SK-N-SH (cell line): ENCODE measurements around the gene CALHM5. TPM values are rescaled to one million over a fixed set of nuclear protein-coding genes. Genes with fewer than 3 reads are reported as not detected.
A peak's percentile ranks its signal among the peaks of the same experiment; 100 is the strongest.

Source experiments
- CTCF ChIA-PET: fragments of 300-600, 350-600 bp; formaldehyde crosslinking; extraction: SDS; loops from one replicate; lab custom pipeline; 2021; lab: Yijun Ruan, JAX
- POLR2A ChIA-PET: fragments of 350-600 bp; sonication (Branson Sonifier 250); formaldehyde crosslinking; extraction: SDS; loops from one replicate; lab custom pipeline; 2020; ENCODE audit warnings: antibody characterized with exemption, inconsistent platforms; lab: Yijun Ruan, JAX
- DNase-seq: peaks from one replicate; pipeline ENCODE4 v3.0.0; 2012
- H2AFZ ChIP-seq: fragments of 200-600 bp; sonication (generic); 2 replicates; pipeline ENCODE4 v1.8.1; 2016; ENCODE audit warnings: antibody characterized with exemption, mild to moderate bottlenecking, low read depth
- H3F3A ChIP-seq: fragments of 200-600 bp; sonication (generic); replicated peaks from 2 replicates; pipeline ENCODE3; 2016; ENCODE audit warnings: antibody characterized with exemption, mild to moderate bottlenecking; ENCODE audit not compliant: insufficient read depth
- H3K27ac ChIP-seq, 2 experiments: fragments of 200-500 bp in 1 of 2; fragments of 200-600 bp in 1 of 2; sonication (Bioruptor generic) in 1 of 2; sonication (generic), shearing (Covaris generic) in 1 of 2; 2 replicates each; pipeline versions ENCODE4 v1.5.1 to v1.6.1; 2014 to 2016; ENCODE audit warnings: low read depth in 2 of 2, inconsistent platforms in 1 of 2, low read length in 1 of 2, mild to moderate bottlenecking in 1 of 2, mixed read lengths in 1 of 2
- H3K27me3 ChIP-seq: fragments of 200-600 bp; sonication (generic), shearing (Covaris generic); 2 replicates; pipeline ENCODE4 v1.6.1; 2016; ENCODE audit warnings: mixed run types; ENCODE audit not compliant: insufficient read depth
- H3K36me3 ChIP-seq, 2 experiments: fragments of 200-500 bp in 1 of 2; fragments of 200-600 bp in 1 of 2; sonication (Bioruptor generic) in 1 of 2; sonication (generic) in 1 of 2; replicated peaks in 1 of 2; 2 replicates each; pipeline versions ENCODE3 to v1.5.1; 2014 to 2016; ENCODE audit warnings: low read length in 1 of 2, mild to moderate bottlenecking in 1 of 2; ENCODE audit not compliant: insufficient read depth in 2 of 2, control insufficient read depth in 1 of 2
- H3K4me1 ChIP-seq, 2 experiments: fragments of 200-500 bp in 1 of 2; fragments of 200-600 bp in 1 of 2; sonication (Bioruptor generic) in 1 of 2; sonication (generic), shearing (Covaris generic) in 1 of 2; 2 replicates each; pipeline versions ENCODE4 v1.5.1 to v1.6.1; 2014 to 2016; ENCODE audit warnings: low read depth in 1 of 2, low read length in 1 of 2, mixed run types in 1 of 2; ENCODE audit not compliant: insufficient read depth in 2 of 2, control insufficient read depth in 1 of 2
- H3K4me2 ChIP-seq: fragments of 200-600 bp; sonication (generic), shearing (Covaris generic); 2 replicates; pipeline ENCODE4 v1.6.1; 2017; ENCODE audit warnings: mixed run types
- H3K4me3 ChIP-seq, 2 experiments: fragments of 200-500 bp in 1 of 2; fragments of 200-600 bp in 1 of 2; sonication (Bioruptor generic) in 1 of 2; sonication (generic), shearing (Covaris generic) in 1 of 2; 2 replicates each; pipeline versions ENCODE4 v1.5.1 to v1.8.1; 2014 to 2016; ENCODE audit warnings: low read depth in 2 of 2, inconsistent platforms in 1 of 2, low read length in 1 of 2, mild to moderate bottlenecking in 1 of 2, mixed read lengths in 1 of 2, moderate library complexity in 1 of 2
- H3K79me2 ChIP-seq: fragments of 200-600 bp; sonication (generic); 2 replicates; pipeline ENCODE4 v1.8.1; 2017; ENCODE audit warnings: mild to moderate bottlenecking; ENCODE audit not compliant: insufficient read depth
- H3K9ac ChIP-seq: fragments of 200-600 bp; sonication (generic); 2 replicates; pipeline ENCODE4 v1.6.1; 2017; ENCODE audit warnings: mixed run types
- H3K9me2 ChIP-seq: fragments of 200-600 bp; sonication (generic); 2 replicates; pipeline ENCODE4 v1.6.1; 2017; ENCODE audit warnings: mixed run types
- H3K9me3 ChIP-seq: fragments of 200-600 bp; sonication (generic); 2 replicates; pipeline ENCODE4 v1.6.1; 2017; ENCODE audit warnings: mixed run types, mild to moderate bottlenecking, moderate library complexity
- H4K20me1 ChIP-seq: fragments of 200-600 bp; sonication (generic); 2 replicates; pipeline ENCODE4 v1.6.1; 2017; ENCODE audit warnings: mild to moderate bottlenecking, mixed run types; ENCODE audit not compliant: insufficient read depth
- CTCF ChIP-seq: fragments of 200-600 bp; sonication (generic); IDR thresholded peaks from 2 replicates; pipeline ENCODE4 v1.6.1; 2017; ENCODE audit warnings: antibody characterized with exemption, mild to moderate bottlenecking, moderate library complexity
- FOSL2 ChIP-seq: IDR thresholded peaks from 2 replicates; pipeline ENCODE4 v1.4.0; 2012; ENCODE audit warnings: low read depth, mild to moderate bottlenecking, moderate library complexity, borderline replicate concordance
- FOXJ3 ChIP-seq: sonication (generic); formaldehyde crosslinking; IDR thresholded peaks from 2 replicates; pipeline ENCODE4 v1.5.1; 2020; ENCODE audit warnings: mild to moderate bottlenecking, missing genetic modification reagents
- GABPA ChIP-seq: IDR thresholded peaks from 2 replicates; pipeline ENCODE4 v1.4.0; 2012; ENCODE audit warnings: low read depth, mild to moderate bottlenecking
- NFIC ChIP-seq: IDR thresholded peaks from 2 replicates; pipeline ENCODE4 v1.4.0; 2012; ENCODE audit warnings: borderline replicate concordance
- NRF1 ChIP-seq: IDR thresholded peaks from 2 replicates; pipeline ENCODE4 v1.6.1; 2012; ENCODE audit warnings: low read depth, mild to moderate bottlenecking, low read length
- RFX5 ChIP-seq: IDR thresholded peaks from 2 replicates; pipeline ENCODE4 v1.6.1; 2012; ENCODE audit warnings: mild to moderate bottlenecking, improper control_type of control experiment, low read length
- RXRA ChIP-seq: IDR thresholded peaks from 2 replicates; pipeline ENCODE4 v1.4.0; 2012; ENCODE audit warnings: low read depth, mild to moderate bottlenecking, borderline replicate concordance
- WGBS: methylation state at CpG from one replicate; pipeline ENCODE4 v1.1.6; 2017; ENCODE audit warnings: low lambda C conversion rate; 5-methylcytosine and 5-hydroxymethylcytosine counted together
- polyA plus RNA-seq, 3 experiments: library from polyadenylated mRNA; depleted of rRNA; stranded (reverse); fragments of >200 nt; gene quantifications; 2 replicates each; pipeline ENCODE4 v1.2.3, GENCODE V29; 2012

The CALHM5 gene
- polyA plus RNA-seq, 1 of the 3 experiments (the other 2 are of a cell fraction) = 0.38 TPM

- no peaks in the 10 kb centered on the region for H3K9me3 ChIP-seq
- H2AFZ ChIP-seq = no peak overlapping the region
- H4K20me1 ChIP-seq = no peaks in the 10 kb centered on the region
- H3F3A ChIP-seq = no peaks in the 10 kb centered on the region
- CTCF ChIA-PET = interaction anchor here (1.0 to 1.8 kb wide), 3 partner anchors 24 to 310 kb away, joined by 3 to 19 read pairs (median 4); no protein-coding TSS in a partner anchor
- POLR2A ChIA-PET = no interaction called here
- no peaks in the 10 kb centered on the region for H3K36me3 ChIP-seq
- WGBS = 97% methylated on average over 1 of the region's 1 CpG
- peaks cover 0 to 13% of the 10 kb centered on the region in 2 experiments; a peak in 2 of 4 replicates for H3K4me1 ChIP-seq
- H3K27ac ChIP-seq = no peak overlapping the region
- H3K27me3 ChIP-seq = no peaks in the 10 kb centered on the region
- no peaks in the 10 kb centered on the region for H3K9me2 ChIP-seq
- DNase-seq = no peak
- H3K4me3 ChIP-seq = no peak overlapping the region
- TF ChIP-seq GABPA (no peak), NRF1 (no peak), RXRA (no peak), RFX5 (no peak), FOXJ3 (CRISPR knock-in tag) (no peak), FOSL2 (no peak), CTCF (no peak)
- no peak overlapping the region for H3K4me2 ChIP-seq
- H3K9ac ChIP-seq = no peak overlapping the region
- H3K79me2 ChIP-seq = no peaks in the 10 kb centered on the region
Observed at GRCh38 chr6:116528133-116528532, 16.7 kb downstream of the CALHM5 start.

DNA sequence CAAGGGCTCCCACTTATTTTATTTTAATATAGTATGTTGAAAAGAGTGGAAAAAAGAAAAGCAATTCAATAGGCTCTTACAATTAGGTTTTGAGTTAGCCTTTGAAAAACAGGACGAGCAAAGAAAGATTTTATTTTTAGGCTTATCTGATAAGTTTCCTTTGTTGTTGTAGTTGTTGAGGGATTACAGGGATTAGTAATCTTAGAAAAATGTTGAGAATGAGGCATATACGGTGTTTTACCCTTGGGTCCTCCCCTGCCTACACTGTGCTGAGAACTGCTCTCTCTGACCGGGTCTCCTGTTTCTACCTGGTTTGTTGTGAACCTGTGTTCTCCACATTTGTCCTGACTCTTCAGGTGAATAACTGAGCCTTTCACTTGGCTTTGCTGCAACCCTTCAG is 17.3 kb downstream of the CALHM5 start:
- no peaks in the 10 kb centered on the region for H3K36me3 ChIP-seq
- H3K27ac ChIP-seq = peak overlapping the region in 1 of 2 experiments; percentile 32; a peak in 1 of 4 replicates
- H3K9ac ChIP-seq = no peak overlapping the region
- no peak overlapping the region for H3K4me3 ChIP-seq
- peaks cover 0 to 13% of the 10 kb centered on the region in 2 experiments; a peak in 2 of 4 replicates for H3K4me1 ChIP-seq
- no peak for DNase-seq
- peak; percentile 3; the same call in 1 of the 2 replicates for TF ChIP-seq FOSL2
- no peak for TF ChIP-seq NFIC
- TF ChIP-seq, all 33 proteins: peak for 1
- POLR2A ChIA-PET = no interaction called here
- H3K79me2 ChIP-seq = no peaks in the 10 kb centered on the region
- peak overlapping the region; percentile 66; the same call in 1 of the 2 replicates for H2AFZ ChIP-seq
- CTCF ChIA-PET = interaction anchor here (1.0 to 1.8 kb wide), 3 partner anchors 25 to 311 kb away, joined by 3 to 19 read pairs (median 4); no protein-coding TSS in a partner anchor
- H3K9me2 ChIP-seq = no peaks in the 10 kb centered on the region
- H3K27me3 ChIP-seq = no peaks in the 10 kb centered on the region
- no peaks in the 10 kb centered on the region for H4K20me1 ChIP-seq
- no peaks in the 10 kb centered on the region for H3F3A ChIP-seq
- WGBS = 35% methylated on average over 3 of the region's 3 CpGs
- H3K9me3 ChIP-seq = no peaks in the 10 kb centered on the region
- peak overlapping the region; percentile 32; the same call in 1 of the 2 replicates for H3K4me2 ChIP-seq
